ENCODE results near the gene THSD4. TPM values are rescaled to one million over a fixed set of nuclear protein-coding genes. Genes with fewer than 3 reads are reported as not detected.

THSD4 gene
- total RNA-seq, 1 donor: 15.6 TPM

GRCh38 chr15:71357321-71357732, 242.1 kb downstream of the THSD4 start:
- Histone ChIP-seq H3K27ac (ENCODE audit: low read depth, low read length) (no peak overlapping the region), H3K4me3 (ENCODE audit: insufficient read depth, low read length) (no peak overlapping the region), H3K27me3 (ENCODE audit: insufficient read depth, low read length) (no peaks in the 10 kb centered on the region), H3K79me2 (ENCODE audit: insufficient read depth, low read length) (no peaks in the 10 kb centered on the region), H3K9me3 (ENCODE audit: low read depth, low read length) (no peaks in the 10 kb centered on the region), H3K4me1 (ENCODE audit: insufficient read depth, low read length) (no peaks in the 10 kb centered on the region), H3K4me2 (ENCODE audit: insufficient read depth, low read length) (no peak overlapping the region), H3K36me3 (ENCODE audit: insufficient read depth, low read length) (no peaks in the 10 kb centered on the region), H4K20me1 (ENCODE audit: insufficient read depth, low read length) (no peaks in the 10 kb centered on the region), H2AFZ (ENCODE audit: low read length) (no peak overlapping the region)
- no peak for DNase-seq (ENCODE audit: insufficient read length, low spot score, missing footprints)
- TF ChIP-seq CTCF (IDR thresholded peaks at IDR 0.05; ENCODE audit: extremely low read depth, low read depth, low read length): no peak

- no peak overlapping the region for H3K27ac ChIP-seq (ENCODE audit: low read depth, low read length)
- no peak for DNase-seq (ENCODE audit: insufficient read length, low spot score, missing footprints)
- no peak overlapping the region for H2AFZ ChIP-seq (ENCODE audit: low read length)
- no peak for TF ChIP-seq CTCF (IDR thresholded peaks at IDR 0.05; ENCODE audit: extremely low read depth, low read depth, low read length)
- H3K36me3 ChIP-seq (ENCODE audit: insufficient read depth, low read length): no peaks in the 10 kb centered on the region
- H3K79me2 ChIP-seq (ENCODE audit: insufficient read depth, low read length): no peaks in the 10 kb centered on the region
- H3K4me3 ChIP-seq (ENCODE audit: insufficient read depth, low read length): no peak overlapping the region
- H3K9me3 ChIP-seq (ENCODE audit: low read depth, low read length): no peaks in the 10 kb centered on the region
- H3K4me2 ChIP-seq (ENCODE audit: insufficient read depth, low read length): no peak overlapping the region
- H3K4me1 ChIP-seq (ENCODE audit: insufficient read depth, low read length): no peaks in the 10 kb centered on the region
- no peaks in the 10 kb centered on the region for H3K27me3 ChIP-seq (ENCODE audit: insufficient read depth, low read length)
- no peaks in the 10 kb centered on the region for H4K20me1 ChIP-seq (ENCODE audit: insufficient read depth, low read length)
Measured at GRCh38 chr15:71357967-71358366, 242.7 kb downstream of the THSD4 start.

- Histone ChIP-seq H3K27me3 (ENCODE audit: insufficient read depth, low read length) (no peaks in the 10 kb centered on the region), H3K4me2 (ENCODE audit: insufficient read depth, low read length) (no peak overlapping the region), H3K4me1 (ENCODE audit: insufficient read depth, low read length) (no peaks in the 10 kb centered on the region), H3K27ac (ENCODE audit: low read depth, low read length) (no peak overlapping the region), H2AFZ (ENCODE audit: low read length) (no peak overlapping the region), H3K4me3 (ENCODE audit: insufficient read depth, low read length) (no peak overlapping the region), H4K20me1 (ENCODE audit: insufficient read depth, low read length) (no peaks in the 10 kb centered on the region), H3K79me2 (ENCODE audit: insufficient read depth, low read length) (no peaks in the 10 kb centered on the region), H3K9me3 (ENCODE audit: low read depth, low read length) (no peaks in the 10 kb centered on the region), H3K36me3 (ENCODE audit: insufficient read depth, low read length) (no peaks in the 10 kb centered on the region)
- no peak for DNase-seq (ENCODE audit: insufficient read length, low spot score, missing footprints)
- no peak for TF ChIP-seq CTCF (IDR thresholded peaks at IDR 0.05; ENCODE audit: extremely low read depth, low read depth, low read length)
Measured at GRCh38 chr15:71359246-71359645, 244.0 kb downstream of the THSD4 start.

GRCh38 chr15:71362556-71362955, 247.3 kb downstream of the THSD4 start:
- H3K27me3 ChIP-seq (ENCODE audit: insufficient read depth, low read length): no peaks in the 10 kb centered on the region
- H3K4me1 ChIP-seq (ENCODE audit: insufficient read depth, low read length): no peaks in the 10 kb centered on the region
- H3K27ac ChIP-seq (ENCODE audit: low read depth, low read length): no peak overlapping the region
- no peak for TF ChIP-seq CTCF (IDR thresholded peaks at IDR 0.05; ENCODE audit: extremely low read depth, low read depth, low read length)
- no peak overlapping the region for H2AFZ ChIP-seq (ENCODE audit: low read length)
- no peak for DNase-seq (ENCODE audit: insufficient read length, low spot score, missing footprints)
- no peaks in the 10 kb centered on the region for H4K20me1 ChIP-seq (ENCODE audit: insufficient read depth, low read length)
- H3K36me3 ChIP-seq (ENCODE audit: insufficient read depth, low read length): no peaks in the 10 kb centered on the region
- no peaks in the 10 kb centered on the region for H3K9me3 ChIP-seq (ENCODE audit: low read depth, low read length)
- H3K4me3 ChIP-seq (ENCODE audit: insufficient read depth, low read length): no peak overlapping the region
- no peak overlapping the region for H3K4me2 ChIP-seq (ENCODE audit: insufficient read depth, low read length)
- no peaks in the 10 kb centered on the region for H3K79me2 ChIP-seq (ENCODE audit: insufficient read depth, low read length)
